Mesenchymal stem cell (in vitro differentiated cells and primary cell): Measurements from ENCODE around the gene ABCG2.

Experiments
- DNase-seq: peaks from one replicate; pipeline ENCODE4 v3.0.0-alpha.2; 2013
- H2AFZ ChIP-seq: one replicate; pipeline ENCODE4 v1.6.1; 2013; ENCODE audit warnings: low read depth, mild to moderate bottlenecking, control low read depth, inconsistent platforms, low read length, moderate library complexity
- H2AK5ac ChIP-seq: 2 replicates; pipeline ENCODE4 v1.6.1; 2013; ENCODE audit warnings: low read length, moderate library complexity, mild to moderate bottlenecking, inconsistent platforms; ENCODE audit not compliant: severe bottlenecking
- H2BK120ac ChIP-seq: one replicate; pipeline ENCODE4 v1.6.1; 2013; ENCODE audit warnings: low read depth, mild to moderate bottlenecking, inconsistent platforms, low read length, moderate library complexity
- H2BK12ac ChIP-seq, 2 experiments: one replicate each; pipeline ENCODE4 v1.6.1; 2013; ENCODE audit warnings: inconsistent platforms in 2 of 2, low read length in 2 of 2, mild to moderate bottlenecking in 2 of 2, moderate library complexity in 2 of 2, control low read depth in 1 of 2
- H2BK15ac ChIP-seq: one replicate; pipeline ENCODE4 v1.6.1; 2013; ENCODE audit warnings: mild to moderate bottlenecking, low read depth, inconsistent platforms; ENCODE audit not compliant: poor library complexity, severe bottlenecking
- H2BK5ac ChIP-seq: 2 replicates; pipeline ENCODE4 v1.6.1; 2013; ENCODE audit warnings: low read depth, mild to moderate bottlenecking, low read length, control low read depth, inconsistent platforms; ENCODE audit not compliant: poor library complexity, severe bottlenecking
- H3K14ac ChIP-seq, 2 experiments: one replicate each; pipeline ENCODE4 v1.6.1; 2013; ENCODE audit warnings: inconsistent platforms in 2 of 2, low read length in 2 of 2, control low read depth in 1 of 2, mild to moderate bottlenecking in 1 of 2, moderate library complexity in 1 of 2
- H3K18ac ChIP-seq, 2 experiments: one replicate each; pipeline ENCODE4 v1.6.1; 2013; ENCODE audit warnings: inconsistent platforms in 2 of 2, low read length in 2 of 2, control low read depth in 1 of 2, low read depth in 1 of 2, mild to moderate bottlenecking in 1 of 2
- H3K23ac ChIP-seq, 2 experiments: one replicate each; pipeline ENCODE4 v1.6.1; 2013; ENCODE audit warnings: inconsistent platforms in 2 of 2, low read length in 2 of 2, mild to moderate bottlenecking in 2 of 2, moderate library complexity in 2 of 2, control low read depth in 1 of 2
- H3K27ac ChIP-seq: 2 replicates; pipeline ENCODE4 v1.5.1; 2013; ENCODE audit warnings: mild to moderate bottlenecking, moderate library complexity, low read length, control low read depth, inconsistent platforms; ENCODE audit not compliant: poor library complexity, severe bottlenecking
- H3K27me3 ChIP-seq, 2 experiments: 2 replicates each; pipeline versions ENCODE4 v1.6.1 to v1.7.0; 2013; ENCODE audit warnings: low read length in 2 of 2, mild to moderate bottlenecking in 2 of 2, moderate library complexity in 2 of 2, control low read depth in 1 of 2, inconsistent platforms in 1 of 2; ENCODE audit not compliant: control insufficient read depth in 1 of 2, insufficient read depth in 1 of 2
- H3K36me3 ChIP-seq, 2 experiments: 2 replicates each; pipeline versions ENCODE4 v1.6.1 to v1.7.0; 2013; ENCODE audit warnings: low read length in 2 of 2, control low read depth in 1 of 2, inconsistent platforms in 1 of 2, low read depth in 1 of 2, mild to moderate bottlenecking in 1 of 2; ENCODE audit not compliant: insufficient read depth in 2 of 2, control insufficient read depth in 1 of 2
- H3K4ac ChIP-seq, 2 experiments: one replicate each; pipeline ENCODE4 v1.6.1; 2013; ENCODE audit warnings: inconsistent platforms in 2 of 2, low read length in 2 of 2, mild to moderate bottlenecking in 2 of 2, moderate library complexity in 2 of 2, control low read depth in 1 of 2, low read depth in 1 of 2
- H3K4me1 ChIP-seq: 2 replicates; pipeline ENCODE4 v1.6.1; 2013; ENCODE audit warnings: low read depth, low read length, control low read depth; ENCODE audit not compliant: control insufficient read depth, insufficient read depth
- H3K4me2 ChIP-seq: 2 replicates; pipeline ENCODE4 v1.6.1; 2013; ENCODE audit warnings: low read length, mild to moderate bottlenecking, inconsistent platforms; ENCODE audit not compliant: poor library complexity, severe bottlenecking
- H3K4me3 ChIP-seq, 2 experiments: 2 replicates each; pipeline versions ENCODE4 v1.5.1 to v1.7.0; 2013; ENCODE audit warnings: low read length in 2 of 2, mild to moderate bottlenecking in 2 of 2, control low read depth in 1 of 2, low read depth in 1 of 2; ENCODE audit not compliant: insufficient read depth in 1 of 2
- H3K79me1 ChIP-seq: replicated peaks from 2 replicates; pipeline ENCODE4 v1.6.1; 2013; ENCODE audit warnings: mild to moderate bottlenecking, control low read depth, low read length, inconsistent platforms; ENCODE audit not compliant: poor library complexity, severe bottlenecking
- H3K9ac ChIP-seq: 2 replicates; pipeline ENCODE4 v1.7.0; 2013; ENCODE audit warnings: mild to moderate bottlenecking, low read length, moderate library complexity
- H3K9me3 ChIP-seq: 2 replicates; pipeline ENCODE4 v1.7.0; 2013; ENCODE audit warnings: mild to moderate bottlenecking, low read length; ENCODE audit not compliant: control insufficient read depth
- H4K8ac ChIP-seq: one replicate; pipeline ENCODE4 v1.6.1; 2013; ENCODE audit warnings: inconsistent platforms, mild to moderate bottlenecking, low read length, moderate library complexity
- H4K91ac ChIP-seq: one replicate; pipeline ENCODE4 v1.6.1; 2013; ENCODE audit warnings: mild to moderate bottlenecking, low read length, inconsistent platforms
- WGBS: methylation state at CpG from one replicate; pipeline ENCODE4 v1.1.7; 2013; ENCODE audit warnings: mixed read lengths; 5-methylcytosine and 5-hydroxymethylcytosine counted together

The ABCG2 gene

GRCh38 chr4:88202443-88202842 lies 44.0 kb upstream of the ABCG2 start:
- Histone ChIP-seq H4K8ac (no peak overlapping the region), H3K14ac (no peak overlapping the region), H3K4me1 (no peaks in the 10 kb centered on the region), H3K27ac (no peak overlapping the region), H4K91ac (no peak overlapping the region), H3K4me3 (no peak overlapping the region), H3K18ac (no peak overlapping the region), H2AFZ (no peak overlapping the region), H3K4ac (no peak overlapping the region), H2BK12ac (no peak overlapping the region), H2BK5ac (no peak overlapping the region), H3K9me3 (no peaks in the 10 kb centered on the region), H2BK15ac (no peak overlapping the region), H3K27me3 (no peaks in the 10 kb centered on the region), H3K23ac (no peak overlapping the region), H2BK120ac (no peak overlapping the region), H3K79me1 (no peaks in the 10 kb centered on the region), H3K36me3 (no peaks in the 10 kb centered on the region), H3K9ac (no peak overlapping the region), H2AK5ac (no peak overlapping the region), H3K4me2 (no peak overlapping the region)
- no peak for DNase-seq
- 87% methylated on average over 4 of the region's 6 CpGs for WGBS

- no peak overlapping the region for H3K23ac ChIP-seq
- no peaks in the 10 kb centered on the region for H3K79me1 ChIP-seq
- no peak overlapping the region for H2AK5ac ChIP-seq
- H3K18ac ChIP-seq = no peak overlapping the region
- H3K9ac ChIP-seq = no peak overlapping the region
- H2BK120ac ChIP-seq = no peak overlapping the region
- H3K4ac ChIP-seq = no peak overlapping the region
- no peaks in the 10 kb centered on the region for H3K27me3 ChIP-seq
- no peak overlapping the region for H3K4me2 ChIP-seq
- H3K9me3 ChIP-seq = no peaks in the 10 kb centered on the region
- no peak overlapping the region for H2BK12ac ChIP-seq
- H4K8ac ChIP-seq = no peak overlapping the region
- no peak overlapping the region for H2AFZ ChIP-seq
- no peak overlapping the region for H3K27ac ChIP-seq
- H3K4me1 ChIP-seq = no peaks in the 10 kb centered on the region
- DNase-seq = no peak
- H4K91ac ChIP-seq = no peak overlapping the region
- 100% methylated on average over 1 of the region's 1 CpG for WGBS
- H3K4me3 ChIP-seq = no peak overlapping the region
- H3K14ac ChIP-seq = no peak overlapping the region
- no peak overlapping the region for H2BK5ac ChIP-seq
- H3K36me3 ChIP-seq = no peaks in the 10 kb centered on the region
- no peak overlapping the region for H2BK15ac ChIP-seq
These were observed 41.7 kb upstream of the ABCG2 start for GRCh38 chr4:88200186-88200585.

- no peak overlapping the region for H2BK5ac ChIP-seq
- H3K4me2 ChIP-seq = no peak overlapping the region
- H2BK120ac ChIP-seq = no peak overlapping the region
- H3K9ac ChIP-seq = no peak overlapping the region
- no peak overlapping the region for H2AK5ac ChIP-seq
- no peak overlapping the region for H4K91ac ChIP-seq
- H3K9me3 ChIP-seq = no peaks in the 10 kb centered on the region
- no peak overlapping the region for H3K23ac ChIP-seq
- no peak overlapping the region for H3K18ac ChIP-seq
- H2BK15ac ChIP-seq = no peak overlapping the region
- no peak overlapping the region for H4K8ac ChIP-seq
- no peak overlapping the region for H2BK12ac ChIP-seq
- H3K4me3 ChIP-seq = no peak overlapping the region
- WGBS = 81% methylated on average over 3 of the region's 4 CpGs
- H3K79me1 ChIP-seq = no peaks in the 10 kb centered on the region
- H2AFZ ChIP-seq = no peak overlapping the region
- H3K36me3 ChIP-seq = no peaks in the 10 kb centered on the region
- no peak overlapping the region for H3K27ac ChIP-seq
- DNase-seq = no peak
- H3K4ac ChIP-seq = no peak overlapping the region
- no peak overlapping the region for H3K14ac ChIP-seq
- H3K4me1 ChIP-seq = no peaks in the 10 kb centered on the region
- H3K27me3 ChIP-seq = no peaks in the 10 kb centered on the region
These were observed 38.2 kb upstream of the ABCG2 start for GRCh38 chr4:88196523-88197185.

- Histone ChIP-seq H3K79me1 (no peaks in the 10 kb centered on the region), H3K9me3 (no peaks in the 10 kb centered on the region), H3K23ac (peak overlapping the region in 1 of 2 experiments; percentile 72), H3K27me3 (no peaks in the 10 kb centered on the region), H2BK120ac (no peak overlapping the region), H2BK12ac (no peak overlapping the region), H2AFZ (no peak overlapping the region), H3K27ac (no peak overlapping the region), H2BK15ac (no peak overlapping the region), H3K9ac (no peak overlapping the region), H3K14ac (peak overlapping the region in 1 of 2 experiments; percentile 65), H3K4me1 (no peaks in the 10 kb centered on the region), H3K36me3 (no peaks in the 10 kb centered on the region), H4K8ac (no peak overlapping the region), H2AK5ac (no peak overlapping the region), H3K18ac (no peak overlapping the region), H3K4me2 (no peak overlapping the region), H2BK5ac (no peak overlapping the region), H3K4ac (no peak overlapping the region), H3K4me3 (no peak overlapping the region), H4K91ac (no peak overlapping the region)
- no peak for DNase-seq
- WGBS = 76% methylated on average over 2 of the region's 4 CpGs
These were observed 37.5 kb upstream of the ABCG2 start for GRCh38 chr4:88196013-88196365.
